HepG2 (cell line): Measurements from ENCODE around the gene TMEM129. TPM values are rescaled to one million over a fixed set of nuclear protein-coding genes. Genes with fewer than 3 reads are reported as not detected.

Experiments used
- ARNT2 ChIP-seq: sonication (generic); formaldehyde crosslinking; IDR thresholded peaks from 2 replicates; pipeline ENCODE4 v1.8.0; 2022; ENCODE audit warnings: mild to moderate bottlenecking, low read depth, missing genetic modification reagents, moderate library complexity
- ATF6 ChIP-seq: sonication (generic); formaldehyde crosslinking; conservative IDR thresholded peaks from 2 replicates; pipeline ENCODE4 v1.4.0; 2020; ENCODE audit warnings: missing genetic modification reagents
- E2F5 ChIP-seq: sonication (generic); formaldehyde crosslinking; conservative IDR thresholded peaks from 2 replicates; pipeline ENCODE4 v1.4.0; 2020; ENCODE audit warnings: missing genetic modification reagents
- HINFP ChIP-seq: sonication (generic); formaldehyde crosslinking; IDR thresholded peaks from 2 replicates; pipeline ENCODE4 v1.4.0; 2020; ENCODE audit warnings: low read depth, mild to moderate bottlenecking, missing genetic modification reagents
- HMG20B ChIP-seq: conservative IDR thresholded peaks from 2 replicates; pipeline ENCODE4 v1.6.1; 2016; ENCODE audit warnings: missing genetic modification reagents, missing compliant biosample characterization
- IKZF4 ChIP-seq: sonication (generic); formaldehyde crosslinking; IDR thresholded peaks from 2 replicates; pipeline ENCODE4 v1.5.1; 2020; ENCODE audit warnings: borderline replicate concordance, mild to moderate bottlenecking, low read depth, missing genetic modification reagents; ENCODE audit errors: not compliant biosample characterization
- ISL2 ChIP-seq: sonication (generic); formaldehyde crosslinking; IDR thresholded peaks from 2 replicates; pipeline ENCODE4 v1.5.0; 2020; ENCODE audit warnings: missing genetic modification reagents
- NCOA5 ChIP-seq: sonication (generic); formaldehyde crosslinking; IDR thresholded peaks from 2 replicates; pipeline ENCODE4 v1.4.0; 2020; ENCODE audit warnings: missing genetic modification reagents
- NFKBIZ ChIP-seq: IDR thresholded peaks from 2 replicates; pipeline ENCODE4 v1.6.1; 2018; ENCODE audit warnings: missing genetic modification reagents, missing compliant biosample characterization
- PAX8 ChIP-seq: sonication (generic); formaldehyde crosslinking; IDR thresholded peaks from 2 replicates; pipeline ENCODE4 v1.8.0; 2022; ENCODE audit warnings: mild to moderate bottlenecking, missing genetic modification reagents, borderline replicate concordance
- PCBP2 ChIP-seq: fragments of 200-400 bp; formaldehyde crosslinking; optimal IDR thresholded peaks from 2 replicates; pipeline ENCODE3; 2018; ENCODE audit warnings: low read length, low read depth; ENCODE audit not compliant: poor library complexity, severe bottlenecking
- RBM39 ChIP-seq: fragments of 200-400 bp; formaldehyde crosslinking; IDR thresholded peaks from one replicate; pipeline ENCODE4 v1.6.1; 2018; ENCODE audit warnings: antibody characterized with exemption, mild to moderate bottlenecking, low read depth, low read length; ENCODE audit not compliant: poor library complexity, severe bottlenecking
- SIX4 ChIP-seq: sonication (generic); formaldehyde crosslinking; IDR thresholded peaks from 2 replicates; pipeline ENCODE4 v1.4.0; 2020; ENCODE audit warnings: missing genetic modification reagents
- ZNF142 ChIP-seq: sonication (generic); formaldehyde crosslinking; IDR thresholded peaks from 2 replicates; pipeline ENCODE4 v1.4.0; 2020; ENCODE audit warnings: missing genetic modification reagents
- ZNF235 ChIP-seq: sonication (generic); formaldehyde crosslinking; IDR thresholded peaks from 2 replicates; pipeline ENCODE4 v1.8.1; 2023; ENCODE audit warnings: mild to moderate bottlenecking, missing genetic modification reagents, borderline replicate concordance
- ZNF331 ChIP-seq: sonication (generic); formaldehyde crosslinking; IDR thresholded peaks from 2 replicates; pipeline ENCODE4 v1.4.0; 2020; ENCODE audit warnings: missing genetic modification reagents
- ZNF441 ChIP-seq: sonication (generic); formaldehyde crosslinking; IDR thresholded peaks from 2 replicates; pipeline ENCODE4 v1.7.0; 2021; ENCODE audit warnings: missing genetic modification reagents, borderline replicate concordance
- polyA plus RNA-seq, 8 experiments: library from polyadenylated mRNA; depleted of rRNA in 3 of 8; stranded (reverse) in 7 of 8; unstranded in 1 of 8; fragments of >200 nt; fragmentation: Illumina TruSeq in 4 of 8; extraction: Trizol in 4 of 8; gene quantifications; 2 replicates each; pipeline versions ENCODE4 v1.2.1 to v1.2.3, GENCODE V29; 2011 to 2016; ENCODE audit warnings: low read depth in 4 of 8, missing spikeins in 1 of 8, mixed read lengths in 1 of 8; ENCODE audit not compliant: insufficient read depth in 1 of 8
- total RNA-seq, 5 experiments: library from RNA; depleted of rRNA; stranded (reverse); fragments of >200 nt; fragmentation: Illumina TruSeq; extraction: Trizol; gene quantifications; 2 replicates each; pipeline ENCODE4 v1.2.3, GENCODE V29; 2016; ENCODE audit warnings: low read depth in 1 of 5

Gene TMEM129
- total and polyA plus RNA-seq, 2 of the 13 experiments (the other 11 are each of a cell fraction or from before 2014, with no cell fraction given): 19.0 to 25.8 TPM

- TF ChIP-seq ZNF142 (CRISPR knock-in tag) (peak; percentile 60; the same call in 1 of the 2 replicates), ISL2 (CRISPR knock-in tag) (peak; percentile 61), PCBP2 (peak; percentile 21), IKZF4 (CRISPR knock-in tag) (no peak), RBM39 (peak; percentile 58), ZNF331 (CRISPR knock-in tag) (no peak), NCOA5 (0 out of 2 replicates have a peak, but pooled peaks have one; percentile 91), NFKBIZ (CRISPR knock-in tag) (peak; percentile 15; the same call in 1 of the 2 replicates), HMG20B (0 out of 2 replicates have a peak, but pooled peaks have one; percentile 50), PAX8 (no peak), ZNF235 (CRISPR knock-in tag) (peak; percentile 85; the same call in 1 of the 2 replicates), HINFP (CRISPR knock-in tag) (0 out of 2 replicates have a peak, but pooled peaks have one; percentile 57), SIX4 (CRISPR knock-in tag) (no peak), ARNT2 (CRISPR knock-in tag) (0 out of 2 replicates have a peak, but pooled peaks have one; percentile 16), E2F5 (CRISPR knock-in tag) (no peak), ZNF441 (CRISPR knock-in tag) (peak; percentile 62; the same call in 1 of the 2 replicates), ATF6 (CRISPR knock-in tag) (peak; percentile 66; the same call in 1 of the 2 replicates)
Measured at GRCh38 chr4:1766106-1767060, 45.3 kb upstream of the TMEM129 start (continued).
